ENCODE results near the gene DBP. TPM values are rescaled to one million over a fixed set of nuclear protein-coding genes. Genes with fewer than 3 reads are reported as not detected.

Gene DBP
- total RNA-seq, 1 experiment from 2014 or later = 14.2 TPM

DNA sequence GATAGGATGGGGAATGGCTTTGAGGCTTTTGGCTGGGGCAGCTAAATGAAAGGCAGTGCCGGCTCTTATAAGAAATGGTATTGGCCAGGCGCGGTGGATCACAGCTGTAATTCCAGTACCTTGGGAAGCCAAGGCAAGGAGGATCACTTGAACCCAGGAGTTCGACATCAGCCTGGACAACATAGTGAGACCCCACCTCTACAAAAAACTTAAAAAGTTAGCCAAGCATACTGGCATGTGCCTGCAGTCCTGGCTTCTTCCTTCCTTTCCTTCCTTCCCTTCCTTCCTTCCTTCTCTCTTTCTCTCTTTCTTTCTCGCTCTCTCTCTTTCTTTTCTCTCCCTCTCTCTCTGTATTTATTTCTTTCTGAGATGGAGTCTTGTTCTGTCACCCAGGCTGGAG lies 5.7 kb upstream of the DBP start:
- Histone ChIP-seq H3K27me3 (replicated peaks; ENCODE audit: insufficient read depth, low read depth, low read length, poor library complexity) (no peaks in the 10 kb centered on the region), H3K27ac (ENCODE audit: low read depth, low read length, poor library complexity, severe bottlenecking) (no peak overlapping the region), H3K4me3 (ENCODE audit: low read depth, low read length, poor library complexity, severe bottlenecking) (no peak overlapping the region), H3K4me1 (ENCODE audit: insufficient read depth, low read length, poor library complexity, severe bottlenecking) (peaks cover 34% of the 10 kb centered on the region), H3K9me3 (ENCODE audit: low read depth, low read length, poor library complexity, severe bottlenecking) (no peaks in the 10 kb centered on the region), H3K36me3 (ENCODE audit: insufficient read depth, low read length, poor library complexity, severe bottlenecking) (no peaks in the 10 kb centered on the region)
- ChIA-PET POLR2A (ENCODE audit: low non-redundant PET) (interaction anchor here (0.6 to 0.7 kb wide), 2 partner anchors 322 to 1541 kb away, joined by 4 to 7 read pairs; no protein-coding TSS in a partner anchor), CTCF (interaction anchor here (0.6 kb wide), 1 partner anchor 25 kb away, joined by 3 read pairs; no protein-coding TSS in a partner anchor)
- TF ChIP-seq, protein P1, sequence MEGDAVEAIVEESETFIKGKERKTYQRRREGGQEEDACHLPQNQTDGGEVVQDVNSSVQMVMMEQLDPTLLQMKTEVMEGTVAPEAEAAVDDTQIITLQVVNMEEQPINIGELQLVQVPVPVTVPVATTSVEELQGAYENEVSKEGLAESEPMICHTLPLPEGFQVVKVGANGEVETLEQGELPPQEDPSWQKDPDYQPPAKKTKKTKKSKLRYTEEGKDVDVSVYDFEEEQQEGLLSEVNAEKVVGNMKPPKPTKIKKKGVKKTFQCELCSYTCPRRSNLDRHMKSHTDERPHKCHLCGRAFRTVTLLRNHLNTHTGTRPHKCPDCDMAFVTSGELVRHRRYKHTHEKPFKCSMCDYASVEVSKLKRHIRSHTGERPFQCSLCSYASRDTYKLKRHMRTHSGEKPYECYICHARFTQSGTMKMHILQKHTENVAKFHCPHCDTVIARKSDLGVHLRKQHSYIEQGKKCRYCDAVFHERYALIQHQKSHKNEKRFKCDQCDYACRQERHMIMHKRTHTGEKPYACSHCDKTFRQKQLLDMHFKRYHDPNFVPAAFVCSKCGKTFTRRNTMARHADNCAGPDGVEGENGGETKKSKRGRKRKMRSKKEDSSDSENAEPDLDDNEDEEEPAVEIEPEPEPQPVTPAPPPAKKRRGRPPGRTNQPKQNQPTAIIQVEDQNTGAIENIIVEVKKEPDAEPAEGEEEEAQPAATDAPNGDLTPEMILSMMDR (conservative IDR thresholded peaks at IDR 0.05; ENCODE audit: low read depth, low read length) = no peak
- TF ChIP-seq EZH2 (IDR thresholded peaks at IDR 0.05; ENCODE audit: borderline replicate concordance, low read depth, low read length, poor library complexity, severe bottlenecking) = no peak
- intact Hi-C loops (cut with micrococcal nuclease; ENCODE audit: unreplicated experiment) = loop anchor here (10.0 kb wide), 1 partner anchor 322 kb away; the partner anchor contains the start of gene FTL
- DNase-seq (ENCODE audit: low spot score) = no peak
- BruUV-seq (replicated peaks) = no TSS peak

DNA sequence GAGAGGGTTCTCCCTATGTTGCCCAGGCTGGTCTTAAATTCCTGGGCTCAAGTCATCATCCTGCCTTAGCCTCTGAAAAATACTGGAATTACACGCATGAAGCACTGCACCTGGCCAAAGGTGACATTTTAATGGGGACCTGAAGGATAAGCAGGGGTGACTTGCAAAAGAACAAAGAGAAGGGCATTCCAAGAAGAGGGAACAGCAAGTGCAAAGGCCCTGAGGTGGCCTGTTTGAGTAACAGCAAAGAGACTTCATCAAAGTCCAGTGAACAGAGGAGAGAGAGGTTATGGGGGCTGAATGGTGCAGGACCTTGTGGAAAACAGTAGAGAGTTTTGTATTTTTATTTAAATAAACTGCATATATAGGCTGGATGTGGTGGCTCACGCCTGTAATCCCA lies 4.7 kb upstream of the DBP start:
- TF ChIP-seq EZH2 (IDR thresholded peaks at IDR 0.05; ENCODE audit: borderline replicate concordance, low read depth, low read length, poor library complexity, severe bottlenecking) = no peak
- TF ChIP-seq, protein P1 (conservative IDR thresholded peaks at IDR 0.05; ENCODE audit: low read depth, low read length) = no peak
- DNase-seq (ENCODE audit: low spot score) = no peak

DNA sequence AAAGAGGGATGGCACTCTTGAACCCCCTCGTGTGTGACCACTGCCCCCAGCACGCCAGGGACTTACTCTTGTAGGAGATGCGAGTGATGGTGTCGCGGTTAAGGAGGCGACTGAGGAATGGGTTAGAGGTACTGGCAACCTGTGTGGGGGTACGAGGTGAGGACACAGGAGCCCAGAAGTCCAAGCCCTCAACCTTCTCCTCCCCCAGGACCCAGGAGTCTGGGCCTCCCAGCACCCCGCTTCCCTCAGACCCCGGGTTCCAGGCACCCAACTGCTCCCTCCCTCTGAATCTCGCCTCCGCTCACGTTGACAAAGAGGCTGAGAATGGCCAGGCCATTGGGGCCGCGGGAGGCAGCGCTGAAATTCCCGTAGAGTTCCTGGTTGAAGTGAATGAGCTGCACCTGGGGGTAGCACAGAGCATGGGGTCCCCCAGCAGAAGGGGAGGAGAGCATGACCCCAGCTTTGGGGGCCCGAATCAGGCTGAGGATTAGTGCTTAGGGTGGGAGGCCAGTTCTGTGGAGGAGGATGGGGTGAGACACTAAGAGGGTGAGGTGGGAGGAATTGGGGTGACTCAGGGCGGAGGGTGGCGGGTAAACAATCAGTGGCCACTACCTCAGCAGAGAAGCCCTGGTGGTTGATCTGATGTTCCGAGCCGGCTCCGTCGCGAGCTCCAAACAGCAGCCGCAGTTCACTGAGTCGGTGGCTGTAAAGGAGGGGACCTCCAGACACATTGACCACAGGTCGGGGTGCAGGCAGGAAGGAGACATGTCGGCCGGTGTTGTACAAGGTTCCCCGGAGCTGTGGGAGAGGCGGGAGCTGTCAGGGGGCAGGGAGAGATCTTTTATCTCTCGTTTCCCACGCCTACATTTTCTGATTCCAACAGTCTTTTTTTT lies 2.5 kb upstream of the DBP start:
- ChIA-PET POLR2A (ENCODE audit: low non-redundant PET) (interaction anchor here (0.5 kb wide), 1 partner anchor 11 kb away, joined by 4 read pairs; no protein-coding TSS in a partner anchor), CTCF (interaction anchor here (0.7 kb wide), 1 partner anchor 17 kb away, joined by 9 read pairs; no protein-coding TSS in a partner anchor)
- no peak for DNase-seq (ENCODE audit: low spot score)
- no peaks in the 10 kb centered on the region for H3K9me3 ChIP-seq (ENCODE audit: low read depth, low read length, poor library complexity, severe bottlenecking)
- no peak overlapping the region for H3K4me3 ChIP-seq (ENCODE audit: low read depth, low read length, poor library complexity, severe bottlenecking)
- no peaks in the 10 kb centered on the region for H3K27me3 ChIP-seq (replicated peaks; ENCODE audit: insufficient read depth, low read depth, low read length, poor library complexity)
- peak overlapping the region; percentile 53 for H3K27ac ChIP-seq (ENCODE audit: low read depth, low read length, poor library complexity, severe bottlenecking)
- TF ChIP-seq, protein P1 (conservative IDR thresholded peaks at IDR 0.05; ENCODE audit: low read depth, low read length) = no peak
- TF ChIP-seq EZH2 (IDR thresholded peaks at IDR 0.05; ENCODE audit: borderline replicate concordance, low read depth, low read length, poor library complexity, severe bottlenecking) = no peak
- H3K36me3 ChIP-seq (ENCODE audit: insufficient read depth, low read length, poor library complexity, severe bottlenecking) = no peaks in the 10 kb centered on the region
- BruUV-seq (replicated peaks) = no TSS peak
- peaks cover 22% of the 10 kb centered on the region for H3K4me1 ChIP-seq (ENCODE audit: insufficient read depth, low read length, poor library complexity, severe bottlenecking)
- intact Hi-C loops (cut with micrococcal nuclease; ENCODE audit: unreplicated experiment) = loop anchor here (10.0 kb wide), 1 partner anchor 325 kb away; the partner anchor contains the start of gene FTL

More for the DNA sequence above, 4.7 kb upstream of the DBP start:
- ChIA-PET CTCF (no interaction called here), POLR2A (ENCODE audit: low non-redundant PET) (no interaction called here)
- H3K27ac ChIP-seq (ENCODE audit: low read depth, low read length, poor library complexity, severe bottlenecking) = no peak overlapping the region
- H3K27me3 ChIP-seq (replicated peaks; ENCODE audit: insufficient read depth, low read depth, low read length, poor library complexity) = no peaks in the 10 kb centered on the region
- no TSS peak for BruUV-seq (replicated peaks)
- peaks cover 29% of the 10 kb centered on the region for H3K4me1 ChIP-seq (ENCODE audit: insufficient read depth, low read length, poor library complexity, severe bottlenecking)
- no peaks in the 10 kb centered on the region for H3K9me3 ChIP-seq (ENCODE audit: low read depth, low read length, poor library complexity, severe bottlenecking)
- no peaks in the 10 kb centered on the region for H3K36me3 ChIP-seq (ENCODE audit: insufficient read depth, low read length, poor library complexity, severe bottlenecking)
- H3K4me3 ChIP-seq (ENCODE audit: low read depth, low read length, poor library complexity, severe bottlenecking) = no peak overlapping the region
- intact Hi-C loops (cut with micrococcal nuclease; ENCODE audit: unreplicated experiment) = loop anchor here (10.0 kb wide), 1 partner anchor 323 kb away; the partner anchor contains the start of gene FTL

Measured in A673 (cell line).